HG03060 (cell line): ENCODE results near the gene CXorf38.
A peak's percentile ranks its signal among the peaks of the same experiment; 100 is the strongest.
"Not testable (repeated sequence)": the region's sequence is repeated elsewhere in the genome, so short reads cannot be mapped to it uniquely, and the experiment has no call there.

Experiments used
- ATAC-seq: cut with Tn5 transposase; IDR thresholded peaks from one replicate; pipeline ENCODE4 v1.9.1; 2021; ENCODE audit warnings: low read depth, moderate number of reproducible peaks; ENCODE audit not compliant: unreplicated experiment

Gene CXorf38

GRCh38 chrX:40632199-40632598 lies 15.2 kb downstream of the CXorf38 start:
- ATAC-seq: no peak

- ATAC-seq: no peak
These were observed 18.9 kb downstream of the CXorf38 start for GRCh38 chrX:40628506-40628905.

GRCh38 chrX:40625294-40625693 lies 22.1 kb downstream of the CXorf38 start:
- no peak for ATAC-seq

- no peak for ATAC-seq
These were observed 23.7 kb downstream of the CXorf38 start for GRCh38 chrX:40623665-40624064.

GRCh38 chrX:40623139-40623536 lies 24.2 kb downstream of the CXorf38 start, which contains the start of gene MPC1L:
MPC1L (plus strand) TSS chrX:40623428; CDS start chrX:40623566, 138 bp downstream.
- no peak for ATAC-seq

GRCh38 chrX:40622479-40623138 lies 24.8 kb downstream of the CXorf38 start:
- no peak for ATAC-seq

- no peak for ATAC-seq
These were observed 29.8 kb downstream of the CXorf38 start for GRCh38 chrX:40617566-40617965.

GRCh38 chrX:40615976-40616375 lies 31.4 kb downstream of the CXorf38 start:
- ATAC-seq: no peak

- no peak for ATAC-seq
These were observed 34.9 kb downstream of the CXorf38 start for GRCh38 chrX:40612511-40612910.

- ATAC-seq: no peak
These were observed 40.0 kb downstream of the CXorf38 start for GRCh38 chrX:40607381-40607780.

- no peak for ATAC-seq
These were observed 43.9 kb downstream of the CXorf38 start for GRCh38 chrX:40603446-40603845.

GRCh38 chrX:40589616-40590321 lies 57.6 kb downstream of the CXorf38 start:
- ATAC-seq: not testable (repeated sequence)

- ATAC-seq: not testable (repeated sequence)
These were observed 59.7 kb downstream of the CXorf38 start for GRCh38 chrX:40587623-40588022.

GRCh38 chrX:40582811-40583210 lies 64.5 kb downstream of the CXorf38 start:
- no peak for ATAC-seq

GRCh38 chrX:40582178-40582577 lies 65.2 kb downstream of the CXorf38 start:
- not testable (repeated sequence) for ATAC-seq

GRCh38 chrX:40581336-40581920 lies 65.9 kb downstream of the CXorf38 start:
- no peak for ATAC-seq

- ATAC-seq: peak; percentile 97
These were observed 66.6 kb downstream of the CXorf38 start, which contains the start of gene ATP6AP2 for GRCh38 chrX:40580537-40581335. ATP6AP2 (plus strand) TSS chrX:40580970; CDS start chrX:40581066, 96 bp downstream.

- no peak for ATAC-seq
These were observed 67.3 kb downstream of the CXorf38 start for GRCh38 chrX:40579900-40580536.

- no peak for ATAC-seq
These were observed 68.2 kb downstream of the CXorf38 start for GRCh38 chrX:40579141-40579540.

- ATAC-seq: no peak
These were observed 69.2 kb downstream of the CXorf38 start for GRCh38 chrX:40578039-40578695.
